H1 (cell line): ENCODE data around the gene SLC6A19. TPM values are rescaled to one million over a fixed set of nuclear protein-coding genes. Genes with fewer than 3 reads are reported as not detected.

Experiments
- CTCF ChIA-PET: fragments of 300-600 bp; sonication (Branson Sonifier 250); formaldehyde crosslinking; loops from one replicate; lab custom pipeline; 2021; ENCODE audit not compliant: partially characterized antibody; lab: Charles Lee
- POLR2A ChIA-PET: fragments of 300-600 bp; sonication (Branson Sonifier 250); formaldehyde crosslinking; loops from one replicate; lab custom pipeline; 2021; ENCODE audit warnings: inconsistent platforms; ENCODE audit not compliant: partially characterized antibody; lab: Charles Lee
- DNase-seq, 2 experiments: peaks; one replicate each; pipeline versions ENCODE4 v3.0.0 to v3.0.0-alpha.2; 2010 to 2022; ENCODE audit warnings: low spot score in 2 of 2, low read depth in 1 of 2, mixed read lengths in 1 of 2
- FAIRE-seq: peaks from 2 replicates; lab custom pipeline; 2011; peaks lifted over from hg19 to GRCh38; lab: Jason Lieb, UNC
- H2AFZ ChIP-seq: 2 replicates; pipeline ENCODE4 v1.8.1; 2012; ENCODE audit warnings: low read length, inconsistent platforms
- H2AK5ac ChIP-seq: 2 replicates; pipeline ENCODE4 v1.6.1; 2013; ENCODE audit warnings: low read depth, low read length
- H2BK120ac ChIP-seq: replicated peaks from 2 replicates; pipeline ENCODE3; 2013; ENCODE audit warnings: low read depth, low read length, inconsistent platforms
- H2BK12ac ChIP-seq: 2 replicates; pipeline ENCODE4 v1.6.1; 2013; ENCODE audit warnings: low read depth, low read length
- H2BK15ac ChIP-seq: 2 replicates; pipeline ENCODE4 v1.6.1; 2013; ENCODE audit warnings: low read length
- H2BK20ac ChIP-seq: 2 replicates; pipeline ENCODE4 v1.6.1; 2013; ENCODE audit warnings: low read length
- H2BK5ac ChIP-seq: 2 replicates; pipeline ENCODE4 v1.6.1; 2013; ENCODE audit warnings: low read depth, low read length
- H3K14ac ChIP-seq: 2 replicates; pipeline ENCODE4 v1.6.1; 2013; ENCODE audit warnings: inconsistent platforms; ENCODE audit not compliant: insufficient read length
- H3K18ac ChIP-seq: 2 replicates; pipeline ENCODE4 v1.6.1; 2013; ENCODE audit warnings: low read length; ENCODE audit errors: extremely low read depth
- H3K23ac ChIP-seq: 2 replicates; pipeline ENCODE4 v1.6.1; 2013; ENCODE audit warnings: inconsistent platforms; ENCODE audit not compliant: insufficient read length
- H3K23me2 ChIP-seq: 2 replicates; pipeline ENCODE4 v1.6.1; 2013; ENCODE audit warnings: low read depth, low read length
- H3K27ac ChIP-seq: 2 replicates; pipeline ENCODE4 v1.6.1; 2011; ENCODE audit warnings: low read depth, low read length, inconsistent platforms
- H3K27me3 ChIP-seq, 4 experiments: replicated peaks in 1 of 4; 1 replicate in 1 of 4; 2 replicates in 3 of 4; pipeline versions ENCODE4 v1.6.1 to v1.8.1; 2011 to 2013; ENCODE audit warnings: low read length in 3 of 4, mild to moderate bottlenecking in 3 of 4, inconsistent platforms in 2 of 4, mixed read lengths in 2 of 4, moderate library complexity in 1 of 4; ENCODE audit not compliant: control insufficient read depth in 3 of 4, insufficient read depth in 3 of 4; ENCODE audit errors: extremely low read depth in 1 of 4
- H3K36me3 ChIP-seq, 4 experiments: 2 replicates each; pipeline versions ENCODE4 v1.6.1 to v1.8.1; 2011 to 2013; ENCODE audit warnings: mild to moderate bottlenecking in 4 of 4, low read length in 3 of 4, moderate library complexity in 2 of 4, control low read depth in 1 of 4, inconsistent platforms in 1 of 4; ENCODE audit not compliant: insufficient read depth in 4 of 4, control insufficient read depth in 2 of 4
- H3K4ac ChIP-seq: replicated peaks from 2 replicates; pipeline ENCODE3; 2013; ENCODE audit warnings: low read length, low read depth, mixed read lengths, inconsistent platforms; ENCODE audit not compliant: insufficient read length
- H3K4me1 ChIP-seq, 4 experiments: replicated peaks in 1 of 4; 1 replicate in 1 of 4; 2 replicates in 3 of 4; pipeline versions ENCODE4 v1.6.1 to v1.8.1; 2011 to 2013; ENCODE audit warnings: low read length in 3 of 4, inconsistent platforms in 2 of 4, mixed read lengths in 1 of 4; ENCODE audit not compliant: insufficient read depth in 4 of 4, control insufficient read depth in 3 of 4
- H3K4me2 ChIP-seq, 2 experiments: 2 replicates each; pipeline versions ENCODE4 v1.6.1 to v1.8.1; 2011 to 2013; ENCODE audit warnings: low read depth in 2 of 2, low read length in 2 of 2, control low read depth in 1 of 2, inconsistent platforms in 1 of 2, mild to moderate bottlenecking in 1 of 2; ENCODE audit not compliant: insufficient read depth in 1 of 2
- H3K4me3 ChIP-seq, 4 experiments: fragments of 200-600, 300-600 bp in 1 of 4; sonication (generic), shearing (Covaris generic), sonication (Bioruptor Twin) in 1 of 4; 2 replicates each; pipeline versions ENCODE4 v1.5.1 to v1.8.1; 2011 to 2016; ENCODE audit warnings: low read length in 4 of 4, low read depth in 3 of 4, control low read depth in 2 of 4, inconsistent platforms in 2 of 4, mild to moderate bottlenecking in 2 of 4, mixed read lengths in 1 of 4, moderate library complexity in 1 of 4; ENCODE audit not compliant: insufficient read depth in 2 of 4; ENCODE audit errors: extremely low read depth in 1 of 4
- H3K56ac ChIP-seq: replicated peaks from 2 replicates; pipeline ENCODE3; 2013; ENCODE audit warnings: low read depth, mild to moderate bottlenecking, mixed read lengths, low read length, inconsistent platforms; ENCODE audit not compliant: insufficient read length
- H3K79me1 ChIP-seq: 2 replicates; pipeline ENCODE4 v1.6.1; 2013; ENCODE audit warnings: low read depth, low read length, control low read depth
- H3K79me2 ChIP-seq, 2 experiments: 2 replicates each; pipeline versions ENCODE4 v1.6.1 to v1.8.1; 2012 to 2013; ENCODE audit warnings: low read length in 2 of 2, mild to moderate bottlenecking in 2 of 2, inconsistent platforms in 1 of 2; ENCODE audit not compliant: insufficient read depth in 2 of 2, control insufficient read depth in 1 of 2
- H3K9ac ChIP-seq, 4 experiments: replicated peaks in 1 of 4; 1 replicate in 1 of 4; 2 replicates in 3 of 4; pipeline versions ENCODE4 v1.6.1 to v1.8.1; 2011 to 2013; ENCODE audit warnings: low read depth in 3 of 4, low read length in 3 of 4, control low read depth in 2 of 4, mild to moderate bottlenecking in 2 of 4, moderate library complexity in 2 of 4, inconsistent platforms in 1 of 4; ENCODE audit errors: extremely low read depth in 1 of 4
- H3K9me3 ChIP-seq, 2 experiments: 2 replicates each; pipeline versions ENCODE4 v1.6.1 to v1.8.1; 2012 to 2013; ENCODE audit warnings: mild to moderate bottlenecking in 2 of 2, moderate library complexity in 2 of 2, control low read depth in 1 of 2, inconsistent platforms in 1 of 2, low read depth in 1 of 2, low read length in 1 of 2, mixed read lengths in 1 of 2; ENCODE audit not compliant: insufficient read depth in 2 of 2
- H4K20me1 ChIP-seq, 2 experiments: replicated peaks in 1 of 2; 2 replicates each; pipeline versions ENCODE3 to v1.8.1; 2011 to 2013; ENCODE audit warnings: inconsistent platforms in 2 of 2, low read length in 2 of 2, mild to moderate bottlenecking in 1 of 2; ENCODE audit not compliant: insufficient read depth in 2 of 2, control insufficient read depth in 1 of 2
- H4K5ac ChIP-seq: 2 replicates; pipeline ENCODE4 v1.6.1; 2013; ENCODE audit warnings: low read length, low read depth, mixed read lengths, inconsistent platforms; ENCODE audit not compliant: insufficient read length
- H4K8ac ChIP-seq: 2 replicates; pipeline ENCODE4 v1.8.0; 2013; ENCODE audit warnings: mild to moderate bottlenecking, moderate library complexity, low read length, inconsistent platforms; ENCODE audit not compliant: insufficient read depth; ENCODE audit errors: extremely low read depth
- H4K91ac ChIP-seq: replicated peaks from 2 replicates; pipeline ENCODE3; 2013; ENCODE audit warnings: low read length, mixed read lengths, inconsistent platforms; ENCODE audit not compliant: insufficient read length
- CHD1 ChIP-seq: IDR thresholded peaks from 2 replicates; pipeline ENCODE4 v1.6.1; 2012; ENCODE audit warnings: low read depth, low read length, improper control_type of control experiment
- CHD2 ChIP-seq: IDR thresholded peaks from 2 replicates; pipeline ENCODE4 v1.6.1; 2012; ENCODE audit warnings: low read length, improper control_type of control experiment
- EZH2 ChIP-seq: fragments of 200-600 bp; sonication (generic); IDR thresholded peaks from 2 replicates; pipeline ENCODE4 v1.7.1; 2012; ENCODE audit warnings: low read depth, mild to moderate bottlenecking, moderate library complexity, low read length, inconsistent platforms; ENCODE audit not compliant: severe bottlenecking
- POLR2A ChIP-seq, 2 experiments: IDR thresholded peaks; 1 replicate in 1 of 2; 2 replicates in 1 of 2; pipeline ENCODE4 v1.6.1; 2011; ENCODE audit warnings: low read depth in 2 of 2, low read length in 2 of 2, mild to moderate bottlenecking in 2 of 2; ENCODE audit errors: control extremely low read depth in 1 of 2
- SIX5 ChIP-seq: IDR thresholded peaks from 2 replicates; pipeline ENCODE4 v1.6.1; 2011; ENCODE audit warnings: mild to moderate bottlenecking, low read depth, low read length
- WGBS, 2 experiments: shearing (Covaris generic) in 1 of 2; methylation state at CpG; one replicate each; pipeline versions ENCODE4 v1.1.6 to v1.1.7; 2013 to 2015; ENCODE audit warnings: low lambda C conversion rate in 2 of 2, mixed read lengths in 2 of 2, inconsistent platforms in 1 of 2, low coverage in 1 of 2, missing lambda C conversion rate in 1 of 2; ENCODE audit not compliant: insufficient replicate concordance in 2 of 2, insufficient coverage in 1 of 2, insufficient read length in 1 of 2; ENCODE audit errors: extremely low coverage in 1 of 2, missing lambda C conversion rate in 1 of 2; 5-methylcytosine and 5-hydroxymethylcytosine counted together
- polyA plus RNA-seq, 7 experiments: library from polyadenylated mRNA; depleted of rRNA in 3 of 7; stranded (reverse) in 5 of 7; unstranded in 2 of 7; fragments of >200 nt in 5 of 7; fragments of 200-250 nt in 2 of 7; gene quantifications; 1 replicate in 5 of 7; 2 replicates in 1 of 7; 4 replicates in 1 of 7; pipeline versions ENCODE4 v1.2.1 to v1.2.3, GENCODE V29; 2011 to 2013; ENCODE audit warnings: missing spikeins in 2 of 7, mixed read lengths in 2 of 7
- total RNA-seq: library from RNA; stranded (reverse); fragmentation: NEBNext Ultra II Directional; extraction: Animal tissue kit (Norgen Biotek cat#: 25700); gene quantifications from 2 replicates; pipeline ENCODE4 v1.2.1, GENCODE V29; 2021
- TF ChIP-seq, protein P1 (sequence below), 3 experiments: IDR thresholded peaks; 1 replicate in 2 of 3; 2 replicates in 1 of 3; pipeline versions ENCODE4 v1.5.1 to v1.6.1; 2011; ENCODE audit warnings: low read length in 3 of 3, mild to moderate bottlenecking in 3 of 3, inconsistent platforms in 2 of 3, low read depth in 1 of 3, moderate library complexity in 1 of 3; ENCODE audit not compliant: insufficient read depth in 1 of 3; ENCODE audit errors: control extremely low read depth in 1 of 3
- TF ChIP-seq, protein P2 (sequence below): IDR thresholded peaks from 2 replicates; pipeline ENCODE4 v1.6.1; 2011; ENCODE audit warnings: low read length, improper control_type of control experiment

The SLC6A19 gene
- total and polyA plus RNA-seq, 2 of the 8 experiments (the other 6 are each of a cell fraction or from before 2014, with no cell fraction given): 0.02 TPM; not detected in 1

DNA sequence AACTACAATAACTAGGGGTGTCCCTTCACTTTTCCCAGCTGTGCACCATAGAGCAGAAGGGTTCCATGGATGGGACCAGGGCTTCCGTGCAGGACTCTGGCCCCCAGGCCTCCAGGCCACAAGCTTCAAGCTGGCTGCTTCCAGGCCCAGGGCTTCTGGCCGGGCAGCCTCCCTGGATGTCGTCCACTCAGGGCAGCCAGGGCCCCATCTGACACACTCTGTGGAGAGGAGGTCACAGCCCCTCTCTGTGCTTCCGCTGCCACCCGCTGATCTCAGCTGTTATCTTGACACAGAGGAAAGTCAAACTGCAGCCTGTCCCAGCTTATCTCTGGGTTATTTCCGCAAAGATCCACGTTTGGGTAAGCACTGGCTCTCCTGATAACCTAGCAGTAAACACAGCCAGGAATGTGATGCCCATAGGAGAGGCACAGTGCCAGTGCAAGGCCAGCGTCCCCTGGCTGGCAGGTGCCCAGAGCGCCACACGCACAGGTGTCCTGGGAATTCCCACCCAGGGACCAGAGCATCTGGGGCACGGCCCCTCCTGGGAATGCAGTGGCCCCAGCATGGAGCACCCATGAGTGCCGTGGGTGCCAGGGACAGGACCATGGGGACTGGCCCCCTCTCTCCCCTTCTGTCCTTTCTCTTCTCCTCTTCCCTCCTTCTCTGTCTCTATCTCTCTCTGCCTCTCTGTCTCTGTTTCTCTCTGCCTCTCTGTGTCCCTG is 15.6 kb upstream of the SLC6A19 start:
- WGBS, 2 experiments: 87% methylated on average over 12 of the region's 12 CpGs; no CpG with 5 or more reads in 1 of the 2 experiments
- no peak for FAIRE-seq

More for the DNA sequence above, 15.6 kb upstream of the SLC6A19 start:
- no peak overlapping the region for H3K4me3 ChIP-seq
- H3K9me3 ChIP-seq: peaks cover 0 to 3% of the 10 kb centered on the region in 2 experiments; a peak in 1 of 4 replicates
- no peak overlapping the region for H3K9ac ChIP-seq
- H4K5ac ChIP-seq: no peak overlapping the region
- H3K18ac ChIP-seq: no peak overlapping the region
- H3K4me1 ChIP-seq: peaks cover 0 to 3% (median 0%) of the 10 kb centered on the region in 4 experiments; a peak in 1 of 7 replicates
- no peak for DNase-seq
- no peak overlapping the region for H3K14ac ChIP-seq
- no peak overlapping the region for H2AFZ ChIP-seq
- no peak overlapping the region for H3K4ac ChIP-seq
- H4K8ac ChIP-seq: no peak overlapping the region
- no peaks in the 10 kb centered on the region for H3K27me3 ChIP-seq
- H3K79me2 ChIP-seq: no peaks in the 10 kb centered on the region
- ChIA-PET CTCF (interaction anchor here (0.9 to 3.6 kb wide), 9 partner anchors 7 to 23 kb away, joined by 3 to 30 read pairs (median 3); no protein-coding TSS in a partner anchor), POLR2A (interaction anchor here (0.6 kb wide), 1 partner anchor 269 kb away, joined by 3 read pairs; no protein-coding TSS in a partner anchor)
- no peak overlapping the region for H2BK15ac ChIP-seq
- H2AK5ac ChIP-seq: no peak overlapping the region
- no peak overlapping the region for H3K27ac ChIP-seq
- no peaks in the 10 kb centered on the region for H3K79me1 ChIP-seq
- TF ChIP-seq SIX5: no peak
- TF ChIP-seq, protein P1, sequence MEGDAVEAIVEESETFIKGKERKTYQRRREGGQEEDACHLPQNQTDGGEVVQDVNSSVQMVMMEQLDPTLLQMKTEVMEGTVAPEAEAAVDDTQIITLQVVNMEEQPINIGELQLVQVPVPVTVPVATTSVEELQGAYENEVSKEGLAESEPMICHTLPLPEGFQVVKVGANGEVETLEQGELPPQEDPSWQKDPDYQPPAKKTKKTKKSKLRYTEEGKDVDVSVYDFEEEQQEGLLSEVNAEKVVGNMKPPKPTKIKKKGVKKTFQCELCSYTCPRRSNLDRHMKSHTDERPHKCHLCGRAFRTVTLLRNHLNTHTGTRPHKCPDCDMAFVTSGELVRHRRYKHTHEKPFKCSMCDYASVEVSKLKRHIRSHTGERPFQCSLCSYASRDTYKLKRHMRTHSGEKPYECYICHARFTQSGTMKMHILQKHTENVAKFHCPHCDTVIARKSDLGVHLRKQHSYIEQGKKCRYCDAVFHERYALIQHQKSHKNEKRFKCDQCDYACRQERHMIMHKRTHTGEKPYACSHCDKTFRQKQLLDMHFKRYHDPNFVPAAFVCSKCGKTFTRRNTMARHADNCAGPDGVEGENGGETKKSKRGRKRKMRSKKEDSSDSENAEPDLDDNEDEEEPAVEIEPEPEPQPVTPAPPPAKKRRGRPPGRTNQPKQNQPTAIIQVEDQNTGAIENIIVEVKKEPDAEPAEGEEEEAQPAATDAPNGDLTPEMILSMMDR (IDR thresholded peaks at IDR 0.05; ENCODE audit: control extremely low read depth in 1 of 3, insufficient read depth in 1 of 3, low read depth in 1 of 3, low read length in 3 of 3): no peak
- TF ChIP-seq CHD1: no peak
- TF ChIP-seq POLR2A (IDR thresholded peaks at IDR 0.05; ENCODE audit: control extremely low read depth in 1 of 2, low read depth in 2 of 2, low read length in 2 of 2): no peak
- TF ChIP-seq, protein P2, sequence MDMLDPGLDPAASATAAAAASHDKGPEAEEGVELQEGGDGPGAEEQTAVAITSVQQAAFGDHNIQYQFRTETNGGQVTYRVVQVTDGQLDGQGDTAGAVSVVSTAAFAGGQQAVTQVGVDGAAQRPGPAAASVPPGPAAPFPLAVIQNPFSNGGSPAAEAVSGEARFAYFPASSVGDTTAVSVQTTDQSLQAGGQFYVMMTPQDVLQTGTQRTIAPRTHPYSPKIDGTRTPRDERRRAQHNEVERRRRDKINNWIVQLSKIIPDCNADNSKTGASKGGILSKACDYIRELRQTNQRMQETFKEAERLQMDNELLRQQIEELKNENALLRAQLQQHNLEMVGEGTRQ: no peak
- TF ChIP-seq CHD2: no peak
- no peak for TF ChIP-seq EZH2
- no peak overlapping the region for H3K23ac ChIP-seq
- H2BK120ac ChIP-seq: no peak overlapping the region
- H3K23me2 ChIP-seq: no peaks in the 10 kb centered on the region
- H4K91ac ChIP-seq: no peak overlapping the region
- no peak overlapping the region for H2BK5ac ChIP-seq
- H2BK12ac ChIP-seq: no peak overlapping the region
- H3K4me2 ChIP-seq: no peak overlapping the region
- H2BK20ac ChIP-seq: no peak overlapping the region
- H4K20me1 ChIP-seq: no peaks in the 10 kb centered on the region
- H3K56ac ChIP-seq: no peak overlapping the region
- no peaks in the 10 kb centered on the region for H3K36me3 ChIP-seq
